CD14-positive monocyte (primary cell): Measurements from ENCODE around the gene HCN2. TPM values are rescaled to one million over a fixed set of nuclear protein-coding genes. Genes with fewer than 3 reads are reported as not detected.

Experiments
- DNase-seq, 3 donors: peaks; one replicate each; pipeline ENCODE4 v3.0.0-alpha.2; 2011 to 2022
- H2AFZ ChIP-seq: 2 replicates; pipeline ENCODE4 v1.6.0; 2012; ENCODE audit warnings: mild to moderate bottlenecking, low read depth, low read length, inconsistent platforms; ENCODE audit not compliant: insufficient read depth, poor library complexity, severe bottlenecking
- H3K27ac ChIP-seq, 2 donors: 1 replicate in 1 of 2; 2 replicates in 1 of 2; pipeline ENCODE4 v1.5.1; 2012 to 2013; ENCODE audit warnings: low read length in 2 of 2, control low read depth in 1 of 2, inconsistent platforms in 1 of 2, low read depth in 1 of 2, mild to moderate bottlenecking in 1 of 2
- H3K27me3 ChIP-seq, 2 donors: one replicate each; pipeline versions ENCODE4 v1.6.0 to v1.6.1; 2011 to 2013; ENCODE audit warnings: low read length in 2 of 2; ENCODE audit not compliant: control insufficient read depth in 2 of 2, insufficient read depth in 2 of 2
- H3K36me3 ChIP-seq, 2 donors: replicated peaks in 1 of 2; 1 replicate in 1 of 2; 2 replicates in 1 of 2; pipeline versions ENCODE4 v1.5.1 to v1.6.1; 2012 to 2013; ENCODE audit warnings: low read length in 2 of 2, control low read depth in 1 of 2, inconsistent platforms in 1 of 2, mild to moderate bottlenecking in 1 of 2; ENCODE audit not compliant: insufficient read depth in 2 of 2, control insufficient read depth in 1 of 2
- H3K4me1 ChIP-seq, 2 donors: 1 replicate in 1 of 2; 2 replicates in 1 of 2; pipeline versions ENCODE4 v1.5.1 to v1.6.1; 2012 to 2013; ENCODE audit warnings: low read length in 2 of 2, control low read depth in 1 of 2, inconsistent platforms in 1 of 2, mild to moderate bottlenecking in 1 of 2, moderate library complexity in 1 of 2; ENCODE audit not compliant: insufficient read depth in 2 of 2, control insufficient read depth in 1 of 2
- H3K4me2 ChIP-seq: replicated peaks from 2 replicates; pipeline ENCODE3; 2012; ENCODE audit warnings: low read length, moderate library complexity, mild to moderate bottlenecking; ENCODE audit not compliant: poor library complexity, severe bottlenecking; ENCODE audit errors: extremely low read depth
- H3K4me3 ChIP-seq, 3 experiments: fragments of 200-600 bp in 1 of 3; sonication (generic) in 1 of 3; replicated peaks in 1 of 3; 1 replicate in 2 of 3; 2 replicates in 1 of 3; pipeline ENCODE4 v1.5.1; 2011 to 2013; ENCODE audit warnings: low read length in 3 of 3, mild to moderate bottlenecking in 3 of 3, control low read depth in 2 of 3, low read depth in 2 of 3, inconsistent platforms in 1 of 3, moderate library complexity in 1 of 3
- H3K79me2 ChIP-seq: 2 replicates; pipeline ENCODE4 v1.6.0; 2012; ENCODE audit warnings: mild to moderate bottlenecking, control low read depth, inconsistent platforms, low read length, moderate library complexity; ENCODE audit not compliant: insufficient read depth
- H3K9ac ChIP-seq: 2 replicates; pipeline ENCODE4 v1.6.0; 2017; ENCODE audit warnings: low read length, mild to moderate bottlenecking; ENCODE audit not compliant: insufficient read depth, poor library complexity, severe bottlenecking
- H3K9me3 ChIP-seq, 2 donors: replicated peaks in 1 of 2; 1 replicate in 1 of 2; 2 replicates in 1 of 2; pipeline versions ENCODE4 v1.5.1 to v1.6.1; 2012 to 2013; ENCODE audit warnings: low read length in 2 of 2, control low read depth in 1 of 2; ENCODE audit not compliant: control insufficient read depth in 1 of 2, insufficient read depth in 1 of 2
- H4K20me1 ChIP-seq: 2 replicates; pipeline ENCODE4 v1.6.0; 2012; ENCODE audit warnings: mild to moderate bottlenecking, low read length, control low read depth, moderate library complexity; ENCODE audit not compliant: insufficient read depth
- H3K27ac Mint-ChIP-seq, 7 donors: one replicate each; pipeline ENCODE4 v1.8.0; 2020; ENCODE audit warnings: mild to moderate bottlenecking in 7 of 7, mixed read lengths in 7 of 7, moderate library complexity in 6 of 7, inconsistent platforms in 2 of 7
- H3K27me3 Mint-ChIP-seq, 3 donors: one replicate each; pipeline ENCODE4 v1.8.0; 2021 to 2022; ENCODE audit warnings: low read depth in 3 of 3, mild to moderate bottlenecking in 3 of 3, mixed read lengths in 3 of 3, moderate library complexity in 3 of 3, inconsistent platforms in 1 of 3
- H3K36me3 Mint-ChIP-seq, 2 donors: one replicate each; pipeline ENCODE4 v1.8.0; 2020; ENCODE audit warnings: mixed read lengths in 2 of 2, inconsistent platforms in 1 of 2, mild to moderate bottlenecking in 1 of 2
- H3K4me1 Mint-ChIP-seq: one replicate; pipeline ENCODE4 v1.8.0; 2020; ENCODE audit warnings: mild to moderate bottlenecking, mixed read lengths
- H3K4me3 Mint-ChIP-seq, 2 donors: one replicate each; pipeline ENCODE4 v1.8.0; 2020; ENCODE audit warnings: mild to moderate bottlenecking in 2 of 2, mixed read lengths in 2 of 2, moderate library complexity in 1 of 2
- H3K9me3 Mint-ChIP-seq, 7 donors: one replicate each; pipeline ENCODE4 v1.8.0; 2020 to 2022; ENCODE audit warnings: mixed read lengths in 7 of 7, mild to moderate bottlenecking in 6 of 7, moderate library complexity in 6 of 7, inconsistent platforms in 2 of 7
- CTCF ChIP-seq: fragments of 200-600 bp; IDR thresholded peaks from one replicate; pipeline ENCODE4 v1.8.0; 2022; ENCODE audit warnings: antibody characterized with exemption, mild to moderate bottlenecking
- WGBS: methylation state at CpG from one replicate; pipeline ENCODE4 v1.1.5; 2013; ENCODE audit warnings: missing lambda C conversion rate; ENCODE audit not compliant: insufficient coverage; 5-methylcytosine and 5-hydroxymethylcytosine counted together
- intact Hi-C, 2 donors: fragments of 100-400 bp; cut with micrococcal nuclease; formaldehyde crosslinking; loops; one replicate each; pipeline versions ENCODE4 v1.15.0 to v1.15.1; 2023
- polyA plus RNA-seq, 3 donors: library from polyadenylated mRNA; depleted of rRNA in 1 of 3; unstranded in 2 of 3; stranded (reverse) in 1 of 3; fragments of 300-500 nt in 2 of 3; fragments of >200 nt in 1 of 3; fragmentation: Illumina TruSeq in 2 of 3; gene quantifications; 1 replicate in 2 of 3; 2 replicates in 1 of 3; pipeline ENCODE4 v1.2.3, GENCODE V29; 2012 to 2021

Gene HCN2
- polyA plus RNA-seq, 3 donors, result 0.21 TPM; not detected in 2

GRCh38 chr19:640606-641189 lies 51.0 kb downstream of the HCN2 start:
- peaks cover 0 to 18% of the 10 kb centered on the region in 2 donors for H3K27me3 ChIP-seq
- 89% methylated on average over 24 of the region's 31 CpGs for WGBS
- no peak overlapping the region for H3K4me2 ChIP-seq
- no peaks in the 10 kb centered on the region for H3K79me2 ChIP-seq
- H3K36me3 ChIP-seq, result peaks cover 8% of the 10 kb centered on the region in 2 donors
- DNase-seq, result no peak
- H4K20me1 ChIP-seq, result peaks cover 14% of the 10 kb centered on the region
- TF ChIP-seq CTCF, result no peak
- peaks cover 22 to 33% (median 25%) of the 10 kb centered on the region in 3 donors for H3K27me3 Mint-ChIP-seq
- no peak overlapping the region for H2AFZ ChIP-seq
- intact Hi-C loops, result no loop called here
- H3K27ac Mint-ChIP-seq, result peak overlapping the region in 1 of 7 donors; percentile 55
- H3K9me3 Mint-ChIP-seq, result peaks cover 0 to 9% (median 4%) of the 10 kb centered on the region in 7 donors
- no peaks in the 10 kb centered on the region for H3K9me3 ChIP-seq
- H3K4me1 ChIP-seq, result peaks cover 7 to 16% of the 10 kb centered on the region in 2 donors
- H3K4me1 Mint-ChIP-seq, result peaks cover 6% of the 10 kb centered on the region
- H3K4me3 Mint-ChIP-seq, result peak overlapping the region in 1 of 2 donors; percentile 60
- H3K4me3 ChIP-seq, result no peak overlapping the region
- peaks cover 4 to 12% of the 10 kb centered on the region in 2 donors for H3K36me3 Mint-ChIP-seq
- no peak overlapping the region for H3K9ac ChIP-seq
- no peak overlapping the region for H3K27ac ChIP-seq

DNA sequence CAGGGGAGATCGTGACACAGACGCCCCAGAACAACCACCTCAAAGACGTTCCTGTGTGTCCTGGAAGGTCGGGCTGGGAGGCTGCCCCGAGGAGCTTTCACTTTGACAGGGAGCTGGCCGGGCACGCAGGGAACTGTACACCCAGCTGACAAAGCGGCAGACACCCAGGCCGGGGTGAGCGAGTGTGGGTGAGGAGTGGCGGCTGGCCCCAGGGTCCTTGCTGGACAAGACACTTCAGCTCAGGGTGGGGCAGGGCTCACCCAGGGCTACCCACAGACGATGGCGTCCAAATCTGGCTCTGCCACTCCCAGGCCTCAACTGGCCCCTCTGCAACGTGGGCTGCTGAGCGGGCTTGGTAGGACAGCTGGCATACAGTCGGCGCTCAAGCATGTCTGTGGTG lies 52.0 kb downstream of the HCN2 start:
- H3K4me2 ChIP-seq, result no peak overlapping the region
- no peak for TF ChIP-seq CTCF
- intact Hi-C loops, result no loop called here
- H3K4me3 Mint-ChIP-seq, result no peak overlapping the region
- peaks cover 22 to 33% (median 25%) of the 10 kb centered on the region in 3 donors for H3K27me3 Mint-ChIP-seq
- peaks cover 0 to 18% of the 10 kb centered on the region in 2 donors for H3K27me3 ChIP-seq
- no peak overlapping the region for H3K9ac ChIP-seq
- H3K27ac Mint-ChIP-seq, result no peak overlapping the region
- H4K20me1 ChIP-seq, result peaks cover 24% of the 10 kb centered on the region
- no peak for DNase-seq
- no peak overlapping the region for H3K27ac ChIP-seq
- H2AFZ ChIP-seq, result no peak overlapping the region
- H3K4me1 Mint-ChIP-seq, result peaks cover 6% of the 10 kb centered on the region
- H3K4me3 ChIP-seq, result no peak overlapping the region
- peaks cover 9 to 20% of the 10 kb centered on the region in 2 donors for H3K36me3 Mint-ChIP-seq
- H3K36me3 ChIP-seq, result peaks cover 16 to 18% of the 10 kb centered on the region in 2 donors
- H3K79me2 ChIP-seq, result no peaks in the 10 kb centered on the region
- 92% methylated on average over 15 of the region's 17 CpGs for WGBS
- H3K4me1 ChIP-seq, result peaks cover 7 to 16% of the 10 kb centered on the region in 2 donors
- H3K9me3 Mint-ChIP-seq, result peaks cover 0 to 9% (median 4%) of the 10 kb centered on the region in 7 donors
- H3K9me3 ChIP-seq, result no peaks in the 10 kb centered on the region
